PFSK-1 (cell line): ENCODE measurements around the gene KLHL1.

Source experiments
- FOXP2 ChIP-seq: optimal IDR thresholded peaks from 2 replicates; pipeline ENCODE3; 2011; ENCODE audit warnings: borderline replicate concordance, control low read depth, inconsistent platforms; ENCODE audit not compliant: insufficient read depth; ENCODE audit errors: extremely low read length, extremely low read depth
- POLR2AphosphoS5 ChIP-seq: IDR thresholded peaks from 2 replicates; pipeline ENCODE4 v1.6.1; 2012; ENCODE audit warnings: low read depth, mild to moderate bottlenecking, control low read depth, low read length, moderate library complexity
- REST ChIP-seq, 2 experiments: IDR thresholded peaks; 2 replicates each; pipeline versions ENCODE4 v1.6.1 to v1.8.0; 2011 to 2012; ENCODE audit warnings: low read depth in 2 of 2, low read length in 2 of 2, control low read depth in 1 of 2, inconsistent platforms in 1 of 2, mild to moderate bottlenecking in 1 of 2, moderate library complexity in 1 of 2; ENCODE audit not compliant: insufficient read depth in 1 of 2
- SIN3A ChIP-seq: IDR thresholded peaks from 2 replicates; pipeline ENCODE4 v1.6.1; 2012; ENCODE audit warnings: mild to moderate bottlenecking, low read length, moderate library complexity, borderline replicate concordance; ENCODE audit not compliant: insufficient read depth
- TAF1 ChIP-seq: IDR thresholded peaks from 2 replicates; pipeline ENCODE4 v1.6.1; 2012; ENCODE audit warnings: low read length, control low read depth, borderline replicate concordance; ENCODE audit not compliant: insufficient read depth

Gene KLHL1

GRCh38 chr13:69721631-69722030 is 386.6 kb downstream of the KLHL1 start:
- TF ChIP-seq REST (IDR thresholded peaks at IDR 0.05; ENCODE audit: insufficient read depth in 1 of 2, low read depth in 2 of 2, low read length in 2 of 2) = no peak
- no peak for TF ChIP-seq FOXP2
- no peak for TF ChIP-seq POLR2AphosphoS5
- no peak for TF ChIP-seq TAF1
- TF ChIP-seq SIN3A = no peak

GRCh38 chr13:69720278-69720983 is 387.8 kb downstream of the KLHL1 start:
- TF ChIP-seq POLR2AphosphoS5 = no peak
- TF ChIP-seq FOXP2 = no peak
- no peak for TF ChIP-seq TAF1
- TF ChIP-seq SIN3A = no peak
- TF ChIP-seq REST (IDR thresholded peaks at IDR 0.05; ENCODE audit: insufficient read depth in 1 of 2, low read depth in 2 of 2, low read length in 2 of 2) = no peak

GRCh38 chr13:69706807-69707206 is 401.4 kb downstream of the KLHL1 start:
- TF ChIP-seq TAF1 (no peak), POLR2AphosphoS5 (no peak), REST (IDR thresholded peaks at IDR 0.05; ENCODE audit: insufficient read depth in 1 of 2, low read depth in 2 of 2, low read length in 2 of 2) (no peak), FOXP2 (no peak), SIN3A (no peak)

GRCh38 chr13:69704311-69704710 is 403.9 kb downstream of the KLHL1 start:
- no peak for TF ChIP-seq TAF1
- no peak for TF ChIP-seq SIN3A
- TF ChIP-seq REST (IDR thresholded peaks at IDR 0.05; ENCODE audit: insufficient read depth in 1 of 2, low read depth in 2 of 2, low read length in 2 of 2) = no peak
- no peak for TF ChIP-seq POLR2AphosphoS5
- TF ChIP-seq FOXP2 = no peak

GRCh38 chr13:69690999-69691398 is 417.3 kb downstream of the KLHL1 start:
- TF ChIP-seq POLR2AphosphoS5 (no peak), SIN3A (no peak), FOXP2 (no peak), TAF1 (no peak), REST (IDR thresholded peaks at IDR 0.05; ENCODE audit: insufficient read depth in 1 of 2, low read depth in 2 of 2, low read length in 2 of 2) (no peak)
